ENCODE measurements around the gene UPK1B.

Gene UPK1B

DNA sequence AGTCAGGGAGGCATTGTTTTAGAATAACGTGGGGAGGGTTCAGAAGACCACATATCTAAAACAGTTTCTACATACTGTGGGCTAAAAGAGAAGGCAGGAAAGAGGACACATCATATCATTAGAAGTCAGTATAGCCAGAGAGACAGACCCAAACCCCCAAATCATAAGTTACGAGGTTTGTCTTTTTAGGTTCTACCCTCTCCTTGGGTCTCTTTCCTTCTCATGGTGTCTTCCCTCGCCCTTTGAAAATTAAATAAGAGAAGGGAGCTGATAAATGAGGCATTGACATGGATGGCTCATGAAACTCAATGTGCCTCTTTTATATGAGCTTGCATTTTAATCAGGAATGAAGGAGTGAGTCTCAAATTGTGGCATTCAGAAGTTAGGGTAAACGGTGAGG is 3.4 kb downstream of the UPK1B start:
- DNase-seq (ENCODE audit: low read depth): no peak

DNA sequence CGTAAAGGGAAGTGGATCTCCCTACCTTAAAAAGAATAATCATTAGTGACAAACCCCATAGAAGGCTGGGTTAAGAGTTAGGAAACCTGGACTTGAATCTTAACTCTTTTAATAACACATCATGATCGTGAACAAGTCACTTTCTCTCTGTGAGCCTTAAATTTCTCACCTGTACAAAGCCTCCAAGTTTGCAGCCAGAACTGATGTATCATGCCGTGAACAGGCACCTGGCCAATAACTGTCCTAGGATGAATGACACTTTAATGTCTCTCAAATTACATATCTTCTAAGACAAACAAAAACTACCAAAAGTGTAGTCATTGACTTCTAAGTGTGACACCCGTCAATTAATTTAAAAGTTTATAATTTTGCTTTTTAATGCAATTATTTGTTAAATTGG is 3.9 kb downstream of the UPK1B start:
- DNase-seq (ENCODE audit: low read depth): no peak

DNA sequence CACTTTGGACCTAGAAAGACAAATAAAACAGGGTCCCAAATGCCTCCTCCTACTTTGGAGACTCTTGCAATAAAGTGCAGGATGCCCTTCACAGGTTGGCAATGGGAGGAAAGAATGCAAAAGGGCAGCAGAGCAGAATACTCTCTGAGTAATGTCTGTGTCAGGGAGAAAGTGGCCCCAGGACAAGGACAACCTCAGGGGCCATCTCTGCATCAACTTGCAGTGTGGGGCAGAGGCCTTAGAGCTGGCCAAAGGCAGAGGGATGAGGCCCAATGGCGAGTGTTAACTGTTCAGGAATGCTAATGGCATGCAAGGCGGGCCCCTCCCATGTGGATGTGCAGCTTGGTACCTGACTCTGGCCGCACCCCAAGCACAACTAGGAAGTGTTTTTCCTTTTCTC is 8.4 kb downstream of the UPK1B start:
- DNase-seq (ENCODE audit: low read depth): no peak

DNA sequence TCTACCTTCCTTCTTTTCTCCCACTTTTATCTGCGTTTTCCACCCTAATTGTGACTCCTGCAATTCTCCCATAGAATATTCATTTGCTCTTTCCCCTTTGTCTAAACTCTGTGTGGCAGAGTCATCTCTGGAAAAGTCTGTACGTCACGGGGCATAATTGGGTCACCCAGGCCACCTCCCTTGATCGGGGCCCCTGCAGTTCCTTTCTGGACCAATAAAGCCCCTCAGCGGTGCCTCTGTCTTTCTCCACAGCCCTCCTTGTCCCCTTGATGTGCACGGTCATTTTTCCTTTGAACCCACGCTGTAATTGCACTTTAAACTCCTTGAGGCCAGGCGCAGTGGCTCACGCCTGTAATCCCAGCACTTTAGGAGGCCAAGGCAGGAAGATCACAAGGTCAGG is 10.7 kb downstream of the UPK1B start:
- no peak for DNase-seq (ENCODE audit: low read depth)

DNA sequence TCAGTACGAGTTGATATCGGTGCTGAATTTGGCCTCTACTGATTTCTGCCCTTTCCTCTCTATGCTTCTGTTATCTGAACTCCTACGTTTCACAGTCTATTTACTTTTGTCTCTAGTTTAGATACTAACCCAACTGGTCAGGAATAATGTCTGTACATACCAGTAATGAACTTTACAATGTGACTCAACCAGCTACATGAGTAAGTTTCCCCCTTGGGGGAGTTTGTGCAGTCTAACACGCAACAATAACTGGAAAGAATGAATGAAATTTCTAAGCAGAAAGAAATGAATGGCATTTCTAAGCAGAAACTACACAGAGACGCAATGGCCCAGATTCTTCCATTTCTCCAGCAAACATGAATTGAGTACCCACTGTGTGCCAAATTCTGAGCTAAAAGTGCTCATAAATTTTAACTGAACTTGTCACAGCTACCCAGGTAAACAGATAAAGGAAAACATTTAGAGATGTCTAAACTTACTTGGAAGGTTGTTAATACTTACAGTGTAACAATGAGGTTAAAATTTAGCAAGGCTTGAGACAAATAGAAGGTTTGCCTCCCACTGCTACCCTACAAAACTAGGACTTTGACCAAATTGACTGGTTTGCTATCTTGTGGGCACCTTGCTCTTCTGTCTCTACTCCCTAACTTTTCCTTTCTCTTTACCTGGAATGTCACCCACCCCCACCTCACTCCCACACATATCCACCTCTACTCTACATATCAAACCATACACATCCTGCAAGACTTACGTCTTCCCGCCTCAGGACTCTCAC is 11.6 kb downstream of the UPK1B start:
- peak; percentile 78 for DNase-seq (ENCODE audit: low read depth)

DNA sequence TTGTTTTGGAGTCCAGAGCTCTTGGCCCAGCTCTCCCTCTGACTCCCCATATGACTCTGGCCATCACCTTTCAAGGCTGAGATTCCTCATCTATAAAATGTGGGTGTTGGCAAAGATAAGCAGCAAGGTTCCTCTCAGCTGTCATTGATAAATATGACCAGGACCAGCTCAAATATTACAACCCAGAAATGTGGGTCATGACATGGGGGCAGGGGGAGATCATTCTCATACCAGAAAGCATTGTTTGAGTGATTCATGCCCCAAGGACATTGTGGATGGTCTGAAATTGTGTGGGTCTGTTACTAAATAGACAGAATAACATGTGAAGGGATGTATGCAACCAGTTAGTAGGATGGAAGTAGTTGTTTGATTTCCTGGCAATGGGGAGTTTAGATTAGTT is 13.9 kb downstream of the UPK1B start:
- no peak for DNase-seq (ENCODE audit: low read depth)

DNA sequence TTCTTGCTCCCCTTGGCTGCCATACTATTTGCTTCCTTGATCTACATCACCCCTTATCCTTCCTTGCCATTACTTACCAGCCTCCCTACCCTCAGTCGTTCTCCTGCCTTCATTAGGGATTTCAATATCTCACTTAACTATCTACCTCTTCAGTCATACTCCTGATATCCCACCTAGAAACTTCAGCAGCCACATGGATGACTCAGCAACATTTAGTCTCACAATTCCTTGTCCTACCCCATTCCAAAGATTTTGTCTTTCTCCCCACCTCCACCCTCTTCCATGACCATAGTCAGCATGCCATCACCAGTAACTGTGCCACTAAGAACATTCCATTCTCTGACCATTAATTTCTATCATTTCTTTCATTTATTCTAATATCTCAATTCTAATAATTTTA is 18.4 kb downstream of the UPK1B start:
- DNase-seq (ENCODE audit: low read depth): no peak

DNA sequence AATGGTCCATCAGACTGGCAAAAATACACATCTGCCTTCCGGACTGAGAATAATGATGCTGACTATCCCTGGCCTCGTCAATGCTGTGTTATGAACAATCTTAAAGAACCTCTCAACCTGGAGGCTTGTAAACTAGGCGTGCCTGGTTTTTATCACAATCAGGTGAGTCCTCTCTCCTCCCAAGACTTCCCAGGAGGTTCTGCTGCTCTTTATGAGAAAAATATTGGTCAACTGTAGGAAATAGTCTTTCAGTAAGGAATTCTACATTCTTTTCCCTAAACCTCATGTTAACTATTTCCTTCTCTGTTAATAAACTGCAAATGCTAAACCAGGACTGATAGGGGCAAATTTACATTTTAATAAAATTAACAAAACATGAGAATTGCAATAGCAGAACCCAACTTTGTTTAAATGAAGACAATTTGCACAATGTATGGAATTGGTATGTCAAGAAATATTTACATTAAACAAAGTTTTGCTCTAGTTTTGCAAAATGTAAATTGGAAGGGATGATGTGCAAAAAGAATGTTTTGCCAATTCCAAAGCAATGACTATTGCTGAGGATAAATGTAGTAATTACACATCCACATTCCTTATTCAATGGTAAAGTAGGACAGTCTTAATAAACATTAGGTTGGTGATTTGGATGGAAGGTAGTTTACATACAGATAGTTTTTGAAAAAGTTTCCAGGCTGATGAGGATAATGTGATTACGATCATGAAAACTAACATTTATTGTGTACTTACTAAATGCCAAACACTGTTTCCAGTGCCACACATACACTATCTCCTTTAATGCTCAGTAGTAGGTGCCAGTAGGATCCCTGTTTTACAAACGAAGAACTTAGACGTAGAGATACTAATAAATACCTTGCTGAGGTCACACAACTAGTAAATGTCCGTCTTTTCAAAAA is 21.1 kb downstream of the UPK1B start:
- DNase-seq (ENCODE audit: low read depth): peak; percentile 56

DNA sequence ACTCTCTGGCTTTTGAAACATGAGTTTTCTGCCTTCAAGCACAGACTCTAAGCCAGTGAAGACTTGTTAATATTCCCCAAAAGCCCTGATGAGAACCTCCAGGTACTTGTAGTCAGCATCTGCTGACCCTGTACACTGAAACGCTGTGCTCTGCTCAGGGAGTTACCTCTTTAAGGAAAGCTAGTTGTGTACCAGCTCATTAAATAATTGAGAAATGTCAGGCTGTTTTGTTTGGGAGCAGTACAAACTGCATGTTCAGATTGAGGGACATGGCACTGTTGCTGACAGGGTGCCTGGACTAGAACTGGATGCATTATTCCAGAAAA is 21.7 kb downstream of the UPK1B start:
- DNase-seq (ENCODE audit: low read depth): no peak

DNA sequence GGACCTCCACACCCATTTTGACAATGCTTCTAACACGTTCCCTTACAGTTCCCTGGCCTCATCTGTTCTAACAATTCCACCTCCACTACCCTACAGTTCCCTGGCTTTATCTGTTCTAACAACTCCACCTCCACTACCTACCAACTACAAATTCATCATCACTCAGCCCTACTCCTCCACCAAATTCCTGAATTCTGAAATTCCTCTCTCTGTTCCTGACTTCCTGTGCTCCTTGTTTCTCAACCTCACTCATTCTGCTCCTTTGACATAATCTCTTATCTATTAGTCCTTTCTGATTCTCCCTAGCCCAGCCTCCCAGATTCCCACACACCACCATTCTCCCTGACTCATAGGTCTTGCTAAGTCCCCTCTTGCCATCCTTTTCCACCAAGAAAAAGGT is 22.5 kb downstream of the UPK1B start:
- DNase-seq (ENCODE audit: low read depth): peak; percentile 61

DNA sequence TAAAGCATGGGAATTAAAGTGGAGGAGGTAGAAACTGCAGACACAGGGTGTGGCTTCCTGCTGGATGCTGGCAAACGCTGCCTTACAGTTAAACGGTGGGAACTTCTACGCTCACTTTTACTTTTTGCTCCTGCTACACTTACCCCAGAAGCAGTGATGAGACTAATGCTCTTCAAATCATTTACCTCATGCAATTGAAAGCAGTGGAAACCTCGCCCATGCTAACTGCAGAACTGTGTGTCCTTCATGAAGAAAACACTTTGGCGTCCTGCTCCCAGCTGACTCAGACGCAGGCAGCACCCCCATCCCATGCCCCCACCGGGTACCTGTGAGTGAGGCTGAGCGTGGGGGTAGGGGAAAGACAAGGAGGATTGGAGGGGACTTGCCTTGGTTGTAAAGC is 31.8 kb downstream of the UPK1B start:
- no peak for DNase-seq (ENCODE audit: low read depth)

DNA sequence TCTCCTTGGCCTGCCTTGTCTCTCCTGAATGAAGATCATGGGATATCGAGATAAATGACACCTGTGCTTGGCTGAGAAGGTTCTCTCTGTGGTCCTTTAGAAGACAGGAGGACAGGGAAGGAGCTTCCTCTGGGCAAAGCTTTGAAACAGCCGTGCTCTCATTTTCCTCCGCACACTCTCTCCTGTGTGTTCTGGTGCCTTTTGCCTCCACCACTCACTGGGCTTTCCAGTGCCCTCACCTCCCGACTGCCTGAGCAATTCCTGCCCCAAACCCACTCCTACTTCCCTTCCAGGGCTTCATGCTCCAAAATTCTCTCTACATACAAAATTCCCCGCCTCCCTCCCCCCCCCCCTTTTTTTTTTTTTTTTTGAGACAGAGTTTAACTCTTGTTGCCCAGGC is 32.3 kb downstream of the UPK1B start:
- DNase-seq (ENCODE audit: low read depth): no peak

DNA sequence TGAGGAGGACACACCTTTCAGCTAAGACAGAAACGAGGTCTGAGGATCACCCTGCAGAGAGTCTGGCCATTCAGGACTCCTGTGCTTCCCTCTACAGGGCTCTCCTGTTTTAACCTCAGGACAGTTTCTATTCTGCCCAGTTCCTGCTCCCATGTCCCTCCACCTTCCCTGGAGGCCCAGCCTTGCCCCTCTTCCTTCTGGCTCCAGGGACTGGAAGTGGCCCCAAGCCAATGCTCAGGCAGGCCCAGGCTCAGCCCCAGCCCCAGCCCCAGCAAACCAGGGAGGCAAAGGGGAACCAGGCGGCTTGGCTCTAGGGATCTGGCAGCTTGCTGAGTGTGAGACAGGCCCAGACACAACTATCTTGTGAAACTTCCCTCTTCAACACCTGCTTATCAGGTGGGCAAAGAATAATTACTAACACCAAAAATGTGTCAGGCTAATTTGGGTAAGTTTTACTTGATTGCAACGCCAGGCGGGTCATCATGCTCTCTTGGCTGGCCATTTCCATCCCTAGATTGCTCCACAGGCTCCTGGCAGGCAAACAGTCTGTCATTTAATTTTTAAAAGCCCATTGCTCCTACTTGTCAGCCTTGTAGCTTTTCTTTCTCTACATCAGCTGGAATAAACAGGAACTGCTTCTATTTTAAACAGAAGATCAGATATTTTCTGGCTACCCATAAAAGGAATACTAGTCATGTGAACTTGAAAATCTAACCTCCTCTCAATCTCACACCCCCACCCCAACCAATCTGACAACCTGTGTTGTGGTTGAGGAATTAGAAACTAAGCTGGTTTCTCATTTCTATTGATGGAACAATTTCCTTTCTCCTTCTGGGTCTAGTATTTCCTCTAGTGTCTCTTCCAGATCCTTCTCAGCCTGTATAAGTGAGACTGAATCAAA is 33.5 kb downstream of the UPK1B start:
- DNase-seq (ENCODE audit: low read depth): no peak

DNA sequence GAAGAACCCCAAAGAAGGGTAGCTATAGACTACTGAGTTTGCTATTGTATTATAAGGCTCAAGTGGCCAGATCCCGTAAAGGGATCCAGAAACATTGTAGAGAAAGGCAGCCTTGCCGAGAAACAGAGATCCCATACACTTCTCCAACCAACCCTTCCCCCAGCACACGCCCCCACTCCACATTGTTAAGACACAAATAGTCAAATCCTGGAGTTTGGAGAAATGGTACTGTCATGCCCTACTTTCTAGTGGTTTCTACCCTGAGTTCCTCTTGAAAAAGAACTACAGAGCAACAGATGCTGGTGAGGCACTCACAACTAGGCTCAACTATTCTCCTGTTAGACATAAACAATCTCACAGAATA is 34.1 kb downstream of the UPK1B start:
- no peak for DNase-seq (ENCODE audit: low read depth)

DNA sequence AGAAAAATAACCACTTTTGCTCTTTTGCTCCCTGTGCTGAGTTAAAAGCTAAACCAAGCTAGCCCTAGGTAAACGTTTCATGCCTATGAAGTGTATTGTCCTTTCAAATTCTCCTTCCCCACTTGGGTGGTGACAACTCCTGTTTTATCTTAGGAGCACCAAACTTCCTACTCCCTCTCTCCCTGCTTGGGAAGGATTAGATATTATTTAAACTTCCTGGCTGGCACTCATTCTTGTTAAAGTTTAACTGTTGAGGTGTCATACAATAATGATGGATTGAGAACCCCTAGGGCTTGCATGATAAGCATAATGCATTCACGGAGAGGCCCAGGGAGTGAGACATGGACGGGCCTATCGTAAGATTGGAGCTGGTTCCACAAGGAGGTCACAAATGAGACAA is 37.8 kb downstream of the UPK1B start:
- no peak for DNase-seq (ENCODE audit: low read depth)

DNA sequence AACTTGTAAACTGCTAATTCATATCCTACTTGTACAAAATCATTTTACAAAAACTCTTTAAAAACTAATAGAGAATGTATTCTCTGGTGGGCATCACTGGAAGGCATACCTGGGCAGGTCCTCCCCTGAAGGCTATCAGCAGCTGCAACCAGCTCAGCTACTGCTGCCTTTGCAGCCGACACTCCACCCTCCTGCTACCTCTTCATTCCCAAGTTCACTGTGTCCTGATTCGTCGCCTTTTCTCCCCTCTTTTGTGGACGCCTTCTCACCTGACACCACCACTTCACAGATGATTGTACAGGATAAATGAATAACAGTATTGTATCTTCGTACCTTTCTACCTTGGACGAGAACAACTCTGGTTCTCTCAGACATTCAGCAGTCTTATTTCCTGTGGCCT is 38.4 kb downstream of the UPK1B start:
- DNase-seq (ENCODE audit: low read depth): no peak

DNA sequence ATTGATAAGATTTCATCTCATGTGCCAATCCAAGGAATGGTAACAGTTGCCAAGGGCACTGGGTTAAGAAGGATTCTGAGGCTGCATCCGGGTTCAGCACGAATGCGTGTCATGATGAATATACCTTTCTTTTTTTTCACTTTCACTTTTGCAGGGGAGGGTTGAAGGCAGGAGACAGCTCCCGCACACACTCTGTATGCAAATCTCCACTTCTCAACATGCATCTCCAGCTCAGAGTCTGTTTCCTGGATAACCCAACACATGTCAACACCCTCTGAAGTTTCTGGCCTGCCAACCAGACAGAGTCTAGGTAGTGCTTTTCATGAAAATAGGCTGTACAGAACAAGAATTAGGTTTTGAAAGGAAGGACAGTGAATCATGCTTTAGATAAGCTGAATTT is 45.7 kb downstream of the UPK1B start:
- DNase-seq (ENCODE audit: low read depth): no peak

DNA sequence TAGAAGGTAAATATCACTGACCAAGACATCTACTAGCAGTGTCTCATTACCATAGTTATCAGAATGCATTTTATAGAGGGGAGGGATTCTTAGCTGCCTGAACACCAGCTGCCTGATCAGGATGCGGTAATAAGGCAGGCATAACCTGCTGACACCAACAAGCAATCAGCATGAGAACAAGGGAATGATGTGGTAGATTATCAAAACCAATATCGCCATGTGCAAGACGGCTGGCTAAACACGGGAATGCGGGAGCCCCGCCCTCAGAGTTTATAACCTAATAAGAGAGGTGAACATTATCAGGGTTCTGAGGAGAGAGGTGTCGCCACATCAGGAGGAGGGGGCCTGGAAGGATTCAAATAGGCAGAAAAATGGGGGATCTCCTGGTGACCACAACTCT is 46.8 kb downstream of the UPK1B start:
- DNase-seq (ENCODE audit: low read depth): no peak

DNA sequence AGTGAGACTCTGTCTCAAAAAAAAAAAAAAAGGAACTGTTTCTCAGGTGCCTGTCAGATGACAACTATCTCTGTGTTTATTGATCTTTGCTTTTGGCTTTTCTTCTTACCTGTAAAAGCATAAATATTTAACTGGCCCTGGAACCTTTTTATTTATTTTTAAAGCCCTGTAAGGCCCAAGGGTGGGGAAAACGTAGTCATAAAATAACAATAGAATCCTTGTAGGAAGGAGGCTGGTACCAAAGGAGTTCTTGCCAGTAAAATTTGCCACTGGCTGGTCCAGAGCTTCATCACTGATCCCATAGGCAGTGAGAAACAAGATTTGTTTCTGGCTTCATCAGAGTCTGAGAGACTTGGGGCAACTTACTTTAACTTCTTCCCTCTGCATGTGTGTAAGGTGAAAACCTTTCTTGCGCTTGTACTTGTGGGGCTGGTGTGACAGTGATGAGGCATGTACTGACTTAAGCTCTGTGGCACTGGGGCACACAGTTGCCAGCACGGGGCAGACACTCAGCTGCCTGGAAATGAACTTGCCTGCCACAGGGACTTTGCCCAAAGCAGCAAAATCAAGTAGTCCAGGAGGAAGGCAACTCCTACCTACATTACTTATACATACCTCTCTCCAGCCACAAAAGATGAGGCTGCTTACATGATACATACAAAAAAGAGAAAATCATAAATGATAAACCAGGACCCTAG is 47.7 kb downstream of the UPK1B start:
- no peak for DNase-seq (ENCODE audit: low read depth)

DNA sequence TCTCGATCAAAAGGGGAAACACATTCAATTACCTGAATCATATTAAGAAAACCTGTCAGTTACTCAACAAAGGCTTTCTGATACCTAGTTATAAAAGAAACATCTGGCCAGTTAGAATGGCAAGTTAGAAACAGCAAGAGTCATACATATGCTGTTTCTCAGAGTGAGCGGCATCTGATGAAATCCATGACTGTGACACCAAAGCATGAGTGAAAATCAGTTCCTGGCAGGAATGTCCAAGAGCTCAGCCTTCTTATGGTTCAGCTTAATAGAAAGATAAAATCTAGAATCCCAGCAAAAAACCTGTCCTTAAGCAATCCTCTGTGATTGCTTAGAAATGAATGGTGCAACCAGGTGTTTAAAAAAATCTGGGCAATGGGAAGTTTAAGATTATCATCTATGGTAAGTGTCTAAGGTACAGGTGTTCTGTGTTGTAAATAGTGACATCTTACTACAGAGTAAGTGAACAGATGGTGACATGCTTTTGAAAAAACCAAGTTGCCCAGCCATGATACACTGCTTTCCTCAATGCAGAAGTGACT is 48.5 kb downstream of the UPK1B start:
- DNase-seq (ENCODE audit: low read depth): no peak

DNA sequence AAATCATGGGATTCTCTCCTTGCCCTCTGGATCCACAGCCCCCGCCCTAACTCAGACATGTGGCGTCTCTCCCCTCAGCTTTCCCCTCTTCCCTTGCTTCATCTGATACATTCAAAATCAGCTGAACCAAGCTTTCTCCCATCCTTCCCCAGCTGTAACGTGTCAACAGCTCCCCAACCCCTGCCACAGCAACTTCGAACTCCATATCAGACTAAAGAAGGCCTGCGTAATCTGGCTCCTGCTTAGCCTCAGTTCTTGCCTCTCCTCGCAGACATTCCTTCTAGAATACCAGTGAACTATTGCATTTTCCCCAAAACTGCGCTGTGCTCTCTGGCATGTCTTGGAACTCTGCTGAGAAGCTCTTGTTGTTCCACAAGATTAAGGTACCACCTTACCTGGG is 49.0 kb downstream of the UPK1B start:
- DNase-seq (ENCODE audit: low read depth): no peak

DNA sequence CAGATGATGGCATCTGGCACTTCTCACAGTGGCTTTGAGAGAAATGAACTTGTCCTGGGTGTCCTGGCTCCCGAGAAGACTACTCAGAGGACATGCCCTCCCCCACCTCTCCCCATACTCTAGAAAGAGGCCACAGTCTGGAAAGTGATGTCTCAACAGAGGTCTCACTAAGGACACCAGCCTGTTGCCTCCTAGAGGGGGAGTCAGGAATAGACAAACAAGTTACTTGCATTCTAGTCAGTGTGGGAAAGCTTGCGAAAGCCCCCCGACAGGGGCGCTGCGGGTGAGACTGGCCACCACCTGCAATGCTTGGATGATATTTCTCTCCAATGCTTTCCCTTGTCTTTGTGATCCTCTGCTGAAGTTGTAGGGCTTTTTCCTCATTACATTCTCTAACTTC is 50.1 kb downstream of the UPK1B start:
- no peak for DNase-seq (ENCODE audit: low read depth)
